H9 (cell line): Measurements from ENCODE around the gene PTPDC1. TPM values are rescaled to one million over a fixed set of nuclear protein-coding genes. Genes with fewer than 3 reads are reported as not detected.

Experiments used
- DNase-seq: peaks from one replicate; pipeline ENCODE4 v3.0.0-alpha.2; 2017
- H2AFZ ChIP-seq: one replicate; pipeline ENCODE4 v1.6.1; 2013; ENCODE audit warnings: mild to moderate bottlenecking, low read length, control low read depth, moderate library complexity
- H2AK5ac ChIP-seq: 2 replicates; pipeline ENCODE4 v1.6.1; 2013; ENCODE audit warnings: low read length, control low read depth, mixed read lengths; ENCODE audit not compliant: insufficient read length
- H2BK120ac ChIP-seq: one replicate; pipeline ENCODE4 v1.6.1; 2013; ENCODE audit warnings: low read depth, mild to moderate bottlenecking, low read length, control low read depth, inconsistent platforms; ENCODE audit not compliant: poor library complexity, severe bottlenecking
- H2BK12ac ChIP-seq: 2 replicates; pipeline ENCODE4 v1.6.1; 2013; ENCODE audit warnings: low read length, control low read depth, mixed read lengths, low read depth; ENCODE audit not compliant: insufficient read length
- H2BK15ac ChIP-seq: 2 replicates; pipeline ENCODE4 v1.6.1; 2013; ENCODE audit warnings: low read depth, low read length, control low read depth
- H2BK20ac ChIP-seq: one replicate; pipeline ENCODE4 v1.6.1; 2013; ENCODE audit warnings: low read depth, mild to moderate bottlenecking, low read length, control low read depth, inconsistent platforms; ENCODE audit not compliant: poor library complexity, severe bottlenecking
- H2BK5ac ChIP-seq: 2 replicates; pipeline ENCODE4 v1.6.1; 2013; ENCODE audit warnings: low read length, control low read depth, mixed read lengths; ENCODE audit not compliant: insufficient read length
- H3K14ac ChIP-seq: 2 replicates; pipeline ENCODE4 v1.6.1; 2013; ENCODE audit warnings: low read length, control low read depth; ENCODE audit not compliant: insufficient read depth
- H3K18ac ChIP-seq: 2 replicates; pipeline ENCODE4 v1.6.1; 2013; ENCODE audit warnings: low read depth, mild to moderate bottlenecking, mixed read lengths, low read length, control low read depth; ENCODE audit not compliant: insufficient read length
- H3K23ac ChIP-seq: 2 replicates; pipeline ENCODE4 v1.6.1; 2013; ENCODE audit warnings: low read length, control low read depth, mixed read lengths, low read depth; ENCODE audit not compliant: insufficient read length
- H3K23me2 ChIP-seq: 2 replicates; pipeline ENCODE4 v1.6.1; 2013; ENCODE audit warnings: low read depth, mild to moderate bottlenecking, mixed read lengths, low read length, control low read depth; ENCODE audit not compliant: insufficient read length, poor library complexity, severe bottlenecking
- H3K27ac ChIP-seq: 2 replicates; pipeline ENCODE4 v1.5.1; 2013; ENCODE audit warnings: low read length, control low read depth, mixed read lengths, low read depth; ENCODE audit not compliant: insufficient read length
- H3K27me3 ChIP-seq: 2 replicates; pipeline ENCODE4 v1.6.1; 2013; ENCODE audit warnings: low read length, control low read depth, inconsistent platforms; ENCODE audit not compliant: insufficient read depth
- H3K4ac ChIP-seq: 2 replicates; pipeline ENCODE4 v1.6.1; 2013; ENCODE audit warnings: low read depth, mild to moderate bottlenecking, control low read depth, inconsistent platforms, low read length, moderate library complexity
- H3K4me1 ChIP-seq: 2 replicates; pipeline ENCODE4 v1.6.1; 2013; ENCODE audit warnings: low read length, control low read depth, inconsistent platforms; ENCODE audit not compliant: insufficient read depth
- H3K4me2 ChIP-seq: 2 replicates; pipeline ENCODE4 v1.6.1; 2013; ENCODE audit warnings: low read length, control low read depth, mixed read lengths; ENCODE audit not compliant: insufficient read length, insufficient read depth
- H3K56ac ChIP-seq: 2 replicates; pipeline ENCODE4 v1.6.1; 2013; ENCODE audit warnings: low read depth, mild to moderate bottlenecking, mixed read lengths, low read length, control low read depth; ENCODE audit not compliant: insufficient read length
- H3K79me1 ChIP-seq: 2 replicates; pipeline ENCODE4 v1.6.1; 2013; ENCODE audit warnings: low read depth, mild to moderate bottlenecking, moderate library complexity, low read length, control low read depth, inconsistent platforms; ENCODE audit not compliant: insufficient read depth, poor library complexity, severe bottlenecking
- H3K79me2 ChIP-seq: 2 replicates; pipeline ENCODE4 v1.6.1; 2013; ENCODE audit warnings: low read length, control low read depth, inconsistent platforms; ENCODE audit not compliant: insufficient read depth
- H3K9ac ChIP-seq: 2 replicates; pipeline ENCODE4 v1.6.1; 2013; ENCODE audit warnings: low read length, control low read depth, mixed read lengths; ENCODE audit not compliant: insufficient read length; ENCODE audit errors: extremely low read depth
- H3K9me3 ChIP-seq: one replicate; pipeline ENCODE4 v1.6.1; 2013; ENCODE audit warnings: low read depth, low read length, inconsistent platforms; ENCODE audit not compliant: control insufficient read depth
- H3T11ph ChIP-seq: one replicate; pipeline ENCODE4 v1.6.1; 2013; ENCODE audit warnings: mild to moderate bottlenecking, low read length, control low read depth, inconsistent platforms
- H4K20me1 ChIP-seq: one replicate; pipeline ENCODE4 v1.6.1; 2013; ENCODE audit not compliant: control insufficient read depth, insufficient read length, insufficient read depth
- H4K5ac ChIP-seq: 2 replicates; pipeline ENCODE4 v1.6.1; 2013; ENCODE audit warnings: low read depth, mild to moderate bottlenecking, mixed read lengths, low read length, control low read depth; ENCODE audit not compliant: insufficient read length
- H4K8ac ChIP-seq: replicated peaks from 2 replicates; pipeline ENCODE4 v1.6.1; 2013; ENCODE audit warnings: low read length, control low read depth, mixed read lengths, low read depth; ENCODE audit not compliant: insufficient read length
- H4K91ac ChIP-seq: 2 replicates; pipeline ENCODE4 v1.6.1; 2013; ENCODE audit warnings: low read depth, mild to moderate bottlenecking, moderate library complexity, mixed read lengths, low read length, control low read depth; ENCODE audit not compliant: insufficient read length
- H3K27ac Mint-ChIP-seq, 3 experiments: 2 replicates in 2 of 3; 3 replicates in 1 of 3; pipeline ENCODE4 v1.8.0; 2020 to 2021; ENCODE audit warnings: mixed read lengths in 3 of 3, mild to moderate bottlenecking in 1 of 3, moderate library complexity in 1 of 3
- H3K27me3 Mint-ChIP-seq: 2 replicates; pipeline ENCODE4 v1.8.0; 2021; ENCODE audit warnings: low read depth, mild to moderate bottlenecking, moderate library complexity, mixed read lengths
- H3K36me3 Mint-ChIP-seq, 3 experiments: 2 replicates in 2 of 3; 3 replicates in 1 of 3; pipeline ENCODE4 v1.8.0; 2020 to 2021; ENCODE audit warnings: low read depth in 3 of 3, mixed read lengths in 3 of 3; ENCODE audit not compliant: insufficient read depth in 1 of 3
- H3K4me1 Mint-ChIP-seq, 2 experiments: 2 replicates each; pipeline ENCODE4 v1.8.0; 2020; ENCODE audit warnings: mixed read lengths in 2 of 2
- H3K4me3 Mint-ChIP-seq, 2 experiments: 2 replicates in 1 of 2; 3 replicates in 1 of 2; pipeline ENCODE4 v1.8.0; 2020 to 2021; ENCODE audit warnings: mild to moderate bottlenecking in 2 of 2, mixed read lengths in 2 of 2, moderate library complexity in 1 of 2
- H3K9me3 Mint-ChIP-seq, 2 experiments: 2 replicates in 1 of 2; 3 replicates in 1 of 2; pipeline ENCODE4 v1.8.0; 2020; ENCODE audit warnings: mild to moderate bottlenecking in 2 of 2, mixed read lengths in 2 of 2, moderate library complexity in 1 of 2
- CTCF ChIP-seq: fragments of 200-600 bp; sonication (generic); conservative IDR thresholded peaks from 3 replicates; pipeline ENCODE4 v1.8.0; 2021; ENCODE audit warnings: antibody characterized with exemption, mild to moderate bottlenecking
- WGBS: extraction: QIAGEN DNeasy Blood & Tissue Kit; methylation state at CpG from one replicate; pipeline ENCODE4 v1.1.7; 2013; ENCODE audit warnings: missing lambda C conversion rate, low lambda C conversion rate, mixed read lengths; ENCODE audit not compliant: insufficient read length; ENCODE audit errors: extremely low coverage; 5-methylcytosine and 5-hydroxymethylcytosine counted together
- total RNA-seq: library from RNA; stranded (reverse); gene quantifications from 2 replicates; pipeline ENCODE4 v1.2.1, GENCODE V29; 2021

Gene PTPDC1
- total RNA-seq, 1 experiment from 2014 or later = 4.8 TPM

GRCh38 chr9:94126844-94127243 is 42.6 kb downstream of the PTPDC1 start:
- Histone ChIP-seq H2AK5ac (no peak overlapping the region), H2BK5ac (no peak overlapping the region), H3K23ac (no peak overlapping the region), H2AFZ (no peak overlapping the region), H3K18ac (no peak overlapping the region), H3K27ac (no peak overlapping the region), H4K91ac (no peak overlapping the region), H2BK20ac (no peak overlapping the region), H3T11ph (no peak overlapping the region), H4K5ac (no peak overlapping the region), H3K27me3 (no peaks in the 10 kb centered on the region), H3K79me1 (no peaks in the 10 kb centered on the region), H3K4me1 (no peaks in the 10 kb centered on the region), H2BK15ac (no peak overlapping the region), H3K23me2 (no peaks in the 10 kb centered on the region), H3K9me3 (peaks cover 4% of the 10 kb centered on the region), H3K9ac (no peak overlapping the region), H3K4ac (no peak overlapping the region), H3K79me2 (no peaks in the 10 kb centered on the region), H2BK12ac (no peak overlapping the region), H3K4me2 (no peak overlapping the region), H2BK120ac (no peak overlapping the region), H3K14ac (no peak overlapping the region), H4K8ac (no peak overlapping the region), H3K56ac (no peak overlapping the region), H4K20me1 (no peaks in the 10 kb centered on the region)
- Mint-ChIP-seq H3K27ac (no peak overlapping the region), H3K27me3 (no peaks in the 10 kb centered on the region; the same call in 1 of the 2 replicates), H3K4me3 (no peak overlapping the region), H3K4me1 (no peaks in the 10 kb centered on the region), H3K36me3 (peaks cover 10 to 43% (median 27%) of the 10 kb centered on the region in 3 experiments), H3K9me3 (peaks cover 43 to 53% of the 10 kb centered on the region in 2 experiments)
- TF ChIP-seq CTCF = no peak
- WGBS = no CpG with 5 or more reads among the region's 1 CpG
- DNase-seq = no peak
